Fibroblast of lung (primary cell): ENCODE results near the gene GPR137. TPM values are rescaled to one million over a fixed set of nuclear protein-coding genes. Genes with fewer than 3 reads are reported as not detected.

ENCODE experiments used
- DNase-seq, 2 donors: peaks; one replicate each; pipeline versions ENCODE4 v3.0.0 to v3.0.0-alpha.2; 2010; ENCODE audit warnings: low read depth in 2 of 2
- H2AFZ ChIP-seq: 2 replicates; pipeline ENCODE4 v1.5.1; 2012; ENCODE audit warnings: low read length, control low read depth, inconsistent platforms
- H3K27ac ChIP-seq: 2 replicates; pipeline ENCODE4 v1.5.1; 2011; ENCODE audit warnings: low read length, control low read depth; ENCODE audit not compliant: insufficient read depth
- H3K27me3 ChIP-seq: 2 replicates; pipeline ENCODE4 v1.5.1; 2011; ENCODE audit warnings: mild to moderate bottlenecking, low read length; ENCODE audit not compliant: control insufficient read depth, insufficient read depth
- H3K36me3 ChIP-seq: 2 replicates; pipeline ENCODE4 v1.5.1; 2011; ENCODE audit warnings: low read length; ENCODE audit not compliant: control insufficient read depth, insufficient read depth
- H3K4me1 ChIP-seq: 2 replicates; pipeline ENCODE4 v1.5.1; 2011; ENCODE audit warnings: low read length; ENCODE audit not compliant: control insufficient read depth, insufficient read depth; ENCODE audit errors: extremely low read depth
- H3K4me2 ChIP-seq: 2 replicates; pipeline ENCODE4 v1.5.1; 2011; ENCODE audit warnings: low read length, control low read depth; ENCODE audit not compliant: insufficient read depth; ENCODE audit errors: extremely low read depth
- H3K4me3 ChIP-seq, 4 experiments: fragments of 200-600 bp in 1 of 4; sonication (generic) in 1 of 4; replicated peaks in 1 of 4; 2 replicates each; pipeline ENCODE4 v1.5.1; 2011 to 2016; ENCODE audit warnings: low read length in 4 of 4, low read depth in 3 of 4, mild to moderate bottlenecking in 3 of 4, control low read depth in 2 of 4, inconsistent platforms in 1 of 4, mixed read lengths in 1 of 4; ENCODE audit not compliant: insufficient read depth in 1 of 4; ENCODE audit errors: control extremely low read depth in 1 of 4
- H3K79me2 ChIP-seq: 2 replicates; pipeline ENCODE4 v1.5.1; 2012; ENCODE audit warnings: mild to moderate bottlenecking, low read length, inconsistent platforms; ENCODE audit not compliant: control insufficient read depth, insufficient read depth
- H3K9ac ChIP-seq: 2 replicates; pipeline ENCODE4 v1.5.1; 2011; ENCODE audit warnings: mild to moderate bottlenecking, low read length, control low read depth; ENCODE audit not compliant: insufficient read depth
- H3K9me3 ChIP-seq: 2 replicates; pipeline ENCODE4 v1.5.1; 2012; ENCODE audit warnings: low read depth, low read length; ENCODE audit not compliant: control insufficient read depth, insufficient read depth
- H4K20me1 ChIP-seq: 2 replicates; pipeline ENCODE4 v1.5.1; 2011; ENCODE audit warnings: low read length; ENCODE audit not compliant: control insufficient read depth, insufficient read depth; ENCODE audit errors: extremely low read depth
- CTCF ChIP-seq, 2 donors: IDR thresholded peaks in 1 of 2; conservative IDR thresholded peaks in 1 of 2; 1 replicate in 1 of 2; 2 replicates in 1 of 2; pipeline ENCODE4 v1.5.1; 2011 to 2012; ENCODE audit warnings: low read length in 2 of 2, control low read depth in 1 of 2, inconsistent platforms in 1 of 2, low read depth in 1 of 2, mild to moderate bottlenecking in 1 of 2
- EZH2 ChIP-seq: IDR thresholded peaks from 2 replicates; pipeline ENCODE4 v1.5.1; 2012; ENCODE audit warnings: low read length, control low read depth, mild to moderate bottlenecking; ENCODE audit errors: missing control alignments
- polyA plus RNA-seq, 2 donors: library from polyadenylated mRNA; depleted of rRNA in 1 of 2; stranded (reverse) in 1 of 2; unstranded in 1 of 2; fragments of >200 nt; gene quantifications; 2 replicates each; pipeline ENCODE4 v1.2.1, GENCODE V29; 2011 to 2012; ENCODE audit warnings: missing spikeins in 1 of 2
- total RNA-seq: library from RNA; depleted of rRNA; stranded (reverse); fragments of >200 nt; gene quantifications from 2 replicates; pipeline ENCODE4 v1.2.1, GENCODE V29; 2014

The GPR137 gene
- total and polyA plus RNA-seq, 2 donors (not counting 1 experiment from before 2014, with no cell fraction given) = 10.7 to 10.9 TPM

GRCh38 chr11:64331569-64332371 lies 46.1 kb downstream of the GPR137 start:
- Histone ChIP-seq H3K9ac (no peak overlapping the region), H2AFZ (no peak overlapping the region), H3K27me3 (no peaks in the 10 kb centered on the region), H3K9me3 (no peaks in the 10 kb centered on the region), H3K79me2 (no peaks in the 10 kb centered on the region), H4K20me1 (no peaks in the 10 kb centered on the region), H3K4me3 (no peak overlapping the region), H3K27ac (no peak overlapping the region), H3K4me2 (peak overlapping the region; percentile 67), H3K4me1 (peaks cover 14% of the 10 kb centered on the region), H3K36me3 (no peaks in the 10 kb centered on the region)
- peak; percentile 83 to 86 for DNase-seq
- TF ChIP-seq CTCF (conservative IDR thresholded peaks at IDR 0.05 in 1 of 2, IDR thresholded peaks at IDR 0.05 in 1 of 2; ENCODE audit: low read depth in 1 of 2, low read length in 2 of 2) (peak; percentile 57 to 75), EZH2 (no peak)

GRCh38 chr11:64333556-64333955 lies 47.9 kb downstream of the GPR137 start:
- no peaks in the 10 kb centered on the region for H3K79me2 ChIP-seq
- H3K36me3 ChIP-seq = no peaks in the 10 kb centered on the region
- no peak overlapping the region for H3K4me3 ChIP-seq
- no peak for DNase-seq
- no peak overlapping the region for H2AFZ ChIP-seq
- H3K4me2 ChIP-seq = no peak overlapping the region
- no peak overlapping the region for H3K9ac ChIP-seq
- H3K9me3 ChIP-seq = no peaks in the 10 kb centered on the region
- TF ChIP-seq CTCF (conservative IDR thresholded peaks at IDR 0.05 in 1 of 2, IDR thresholded peaks at IDR 0.05 in 1 of 2; ENCODE audit: low read depth in 1 of 2, low read length in 2 of 2) = no peak
- no peak for TF ChIP-seq EZH2
- H3K4me1 ChIP-seq = peaks cover 14% of the 10 kb centered on the region
- no peak overlapping the region for H3K27ac ChIP-seq
- no peaks in the 10 kb centered on the region for H4K20me1 ChIP-seq
- no peaks in the 10 kb centered on the region for H3K27me3 ChIP-seq

- H3K79me2 ChIP-seq = no peaks in the 10 kb centered on the region
- no peaks in the 10 kb centered on the region for H3K36me3 ChIP-seq
- H3K27ac ChIP-seq = peak overlapping the region; percentile 47
- H3K27me3 ChIP-seq = no peaks in the 10 kb centered on the region
- no peak overlapping the region for H3K4me3 ChIP-seq
- H2AFZ ChIP-seq = no peak overlapping the region
- peaks cover 14% of the 10 kb centered on the region for H3K4me1 ChIP-seq
- no peak for TF ChIP-seq CTCF (conservative IDR thresholded peaks at IDR 0.05 in 1 of 2, IDR thresholded peaks at IDR 0.05 in 1 of 2; ENCODE audit: low read depth in 1 of 2, low read length in 2 of 2)
- no peak for TF ChIP-seq EZH2
- no peaks in the 10 kb centered on the region for H4K20me1 ChIP-seq
- H3K9me3 ChIP-seq = no peaks in the 10 kb centered on the region
- H3K9ac ChIP-seq = no peak overlapping the region
- peak overlapping the region; percentile 19 for H3K4me2 ChIP-seq
- peak; percentile 82 to 97 for DNase-seq
Measured at GRCh38 chr11:64334764-64335735, 49.4 kb downstream of the GPR137 start.
